Nephron (organoid): ENCODE data around the gene CPNE5.
"Not testable (repeated sequence)": the region's sequence is repeated elsewhere in the genome, so short reads cannot be mapped to it uniquely, and the experiment has no call there.

ENCODE experiments used
- H3K27ac Mint-ChIP-seq, 3 experiments: 2 replicates each; pipeline ENCODE4 v1.8.0; 2020; ENCODE audit warnings: mixed read lengths in 3 of 3, mild to moderate bottlenecking in 2 of 3, moderate library complexity in 1 of 3
- H3K27me3 Mint-ChIP-seq: 2 replicates; pipeline ENCODE4 v1.8.0; 2021; ENCODE audit warnings: low read depth, mild to moderate bottlenecking, moderate library complexity, mixed read lengths
- H3K36me3 Mint-ChIP-seq: 2 replicates; pipeline ENCODE4 v1.8.0; 2020; ENCODE audit warnings: low read depth, mixed read lengths
- H3K4me1 Mint-ChIP-seq: 2 replicates; pipeline ENCODE4 v1.8.0; 2020; ENCODE audit warnings: mixed read lengths
- H3K4me3 Mint-ChIP-seq, 3 experiments: 2 replicates each; pipeline ENCODE4 v1.8.0; 2020; ENCODE audit warnings: mild to moderate bottlenecking in 3 of 3, mixed read lengths in 3 of 3, moderate library complexity in 2 of 3
- H3K9me3 Mint-ChIP-seq: 2 replicates; pipeline ENCODE4 v1.8.0; 2020; ENCODE audit warnings: mixed read lengths
- CTCF ChIP-seq, 3 experiments: fragments of 200-600 bp; sonication (generic); IDR thresholded peaks; one replicate each; pipeline ENCODE4 v1.5.0; 2021; ENCODE audit warnings: antibody characterized with exemption in 3 of 3; ENCODE audit not compliant: unreplicated experiment in 3 of 3

The CPNE5 gene

GRCh38 chr6:36706339-36706738 is 132.9 kb downstream of the CPNE5 start:
- H3K36me3 Mint-ChIP-seq, result no peaks in the 10 kb centered on the region

GRCh38 chr6:36704961-36705577 is 134.2 kb downstream of the CPNE5 start:
- not testable (repeated sequence) for H3K9me3 Mint-ChIP-seq, H3K4me1 Mint-ChIP-seq, H3K36me3 Mint-ChIP-seq, H3K27ac Mint-ChIP-seq, H3K4me3 Mint-ChIP-seq, H3K27me3 Mint-ChIP-seq

More at GRCh38 chr6:36706339-36706738, 132.9 kb downstream of the CPNE5 start:
- Mint-ChIP-seq H3K4me1 (peaks cover 4% of the 10 kb centered on the region), H3K27ac (no peak overlapping the region), H3K4me3 (no peak overlapping the region), H3K27me3 (peaks cover 8% of the 10 kb centered on the region), H3K9me3 (no peaks in the 10 kb centered on the region)
- no peak for TF ChIP-seq CTCF (IDR thresholded peaks at IDR 0.05; ENCODE audit: unreplicated experiment in 3 of 3)

- peaks cover 10% of the 10 kb centered on the region for H3K27me3 Mint-ChIP-seq
- H3K27ac Mint-ChIP-seq, result no peak overlapping the region
- H3K4me3 Mint-ChIP-seq, result no peak overlapping the region
- TF ChIP-seq CTCF (IDR thresholded peaks at IDR 0.05; ENCODE audit: unreplicated experiment in 3 of 3), result no peak
- peaks cover 4% of the 10 kb centered on the region for H3K4me1 Mint-ChIP-seq
- H3K36me3 Mint-ChIP-seq, result no peaks in the 10 kb centered on the region
- no peaks in the 10 kb centered on the region for H3K9me3 Mint-ChIP-seq
These were observed 135.3 kb downstream of the CPNE5 start for GRCh38 chr6:36703982-36704381.

GRCh38 chr6:36703081-36703606 is 136.1 kb downstream of the CPNE5 start:
- TF ChIP-seq CTCF (IDR thresholded peaks at IDR 0.05; ENCODE audit: unreplicated experiment in 3 of 3), result no peak
- no peaks in the 10 kb centered on the region for H3K36me3 Mint-ChIP-seq

GRCh38 chr6:36702656-36703055 is 136.6 kb downstream of the CPNE5 start:
- H3K27ac Mint-ChIP-seq, result no peak overlapping the region
- no peaks in the 10 kb centered on the region for H3K36me3 Mint-ChIP-seq
- H3K4me3 Mint-ChIP-seq, result no peak overlapping the region
- no peaks in the 10 kb centered on the region for H3K9me3 Mint-ChIP-seq
- peaks cover 19% of the 10 kb centered on the region for H3K27me3 Mint-ChIP-seq
- TF ChIP-seq CTCF (IDR thresholded peaks at IDR 0.05; ENCODE audit: unreplicated experiment in 3 of 3), result no peak
- H3K4me1 Mint-ChIP-seq, result peaks cover 4% of the 10 kb centered on the region

More at GRCh38 chr6:36703081-36703606, 136.1 kb downstream of the CPNE5 start:
- Mint-ChIP-seq H3K4me1 (peaks cover 4% of the 10 kb centered on the region), H3K27me3 (peaks cover 17% of the 10 kb centered on the region), H3K27ac (no peak overlapping the region), H3K9me3 (no peaks in the 10 kb centered on the region), H3K4me3 (no peak overlapping the region)

GRCh38 chr6:36701401-36701991 is 137.7 kb downstream of the CPNE5 start:
- Mint-ChIP-seq H3K4me3 (no peak overlapping the region), H3K27me3 (peaks cover 19% of the 10 kb centered on the region), H3K27ac (no peak overlapping the region), H3K36me3 (no peaks in the 10 kb centered on the region), H3K9me3 (no peaks in the 10 kb centered on the region), H3K4me1 (peaks cover 4% of the 10 kb centered on the region)
- no peak for TF ChIP-seq CTCF (IDR thresholded peaks at IDR 0.05; ENCODE audit: unreplicated experiment in 3 of 3)
